CD4-positive, alpha-beta T cell treated with Interleukin-4 for 4 hours (primary cell): ENCODE results near the gene ROBO1.
"Not testable (repeated sequence)": the region's sequence is repeated elsewhere in the genome, so short reads cannot be mapped to it uniquely, and the experiment has no call there.

Source experiments
- DNase-seq: peaks from one replicate; pipeline ENCODE4 v3.0.0-alpha.2; 2020

The ROBO1 gene

GRCh38 chr3:78762121-78762520, 1005.7 kb downstream of the ROBO1 start:
- DNase-seq, result no peak

- no peak for DNase-seq
These were observed 1006.7 kb downstream of the ROBO1 start for GRCh38 chr3:78761126-78761525.

GRCh38 chr3:78757731-78758130, 1010.1 kb downstream of the ROBO1 start:
- no peak for DNase-seq

GRCh38 chr3:78754066-78754743, 1013.6 kb downstream of the ROBO1 start:
- no peak for DNase-seq

DNA sequence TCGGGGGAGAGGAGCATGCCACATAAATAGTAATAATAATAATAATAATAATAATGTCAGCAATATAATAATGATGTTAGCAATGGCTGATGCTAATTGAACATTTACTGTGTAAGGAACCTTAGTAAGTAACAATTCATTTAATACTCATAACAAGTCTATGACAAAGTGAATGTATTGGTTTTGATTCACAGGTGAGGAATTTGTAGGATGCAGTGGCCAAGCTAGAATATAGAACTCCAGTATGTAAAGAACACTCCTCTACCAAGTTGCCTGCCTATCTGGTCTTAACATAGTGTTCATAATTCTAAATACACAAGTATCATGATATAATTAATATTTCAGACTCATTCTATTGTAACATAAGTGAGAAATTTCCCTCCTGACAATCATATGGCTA, 1016.5 kb downstream of the ROBO1 start:
- DNase-seq, result no peak

GRCh38 chr3:78750291-78750690, 1017.5 kb downstream of the ROBO1 start:
- DNase-seq, result not testable (repeated sequence)

DNA sequence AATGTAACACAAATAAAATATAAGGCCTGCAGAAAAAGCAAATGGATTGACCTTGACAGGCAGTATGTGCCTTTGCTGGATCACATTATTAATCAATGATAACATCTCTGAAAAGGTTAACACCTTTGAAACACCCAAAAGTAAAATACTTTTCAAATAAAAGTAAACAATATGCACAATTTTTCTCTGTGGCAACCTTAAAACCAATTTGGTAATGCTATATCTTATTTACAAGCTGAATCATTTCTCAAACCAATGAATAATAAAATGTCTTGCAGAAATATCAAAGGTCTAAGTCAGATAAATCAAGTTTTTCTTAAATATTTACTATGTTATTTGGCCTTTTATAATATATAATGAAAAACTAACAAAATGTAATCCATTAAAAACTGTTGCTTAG, 1018.7 kb downstream of the ROBO1 start:
- DNase-seq, result no peak

DNA sequence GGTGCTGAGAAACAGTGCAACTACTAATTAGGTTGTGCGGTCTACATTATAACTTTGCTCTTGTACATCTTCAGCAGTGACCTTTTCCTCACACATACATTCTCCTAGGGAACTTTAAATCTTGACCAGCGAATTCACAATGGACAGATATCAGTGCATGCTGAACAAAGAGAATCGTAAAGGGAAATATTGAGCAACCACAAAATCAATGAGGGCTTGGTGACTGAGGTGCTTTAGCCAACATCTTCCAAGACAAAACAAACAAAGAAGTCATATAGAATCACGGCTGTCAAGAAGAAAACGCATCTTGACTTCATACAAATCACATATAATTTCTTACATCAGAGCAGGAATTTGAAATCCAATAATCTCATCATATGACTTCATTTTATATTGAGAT, 1022.0 kb downstream of the ROBO1 start:
- DNase-seq, result no peak

GRCh38 chr3:78742491-78742890, 1025.3 kb downstream of the ROBO1 start:
- DNase-seq, result no peak

DNA sequence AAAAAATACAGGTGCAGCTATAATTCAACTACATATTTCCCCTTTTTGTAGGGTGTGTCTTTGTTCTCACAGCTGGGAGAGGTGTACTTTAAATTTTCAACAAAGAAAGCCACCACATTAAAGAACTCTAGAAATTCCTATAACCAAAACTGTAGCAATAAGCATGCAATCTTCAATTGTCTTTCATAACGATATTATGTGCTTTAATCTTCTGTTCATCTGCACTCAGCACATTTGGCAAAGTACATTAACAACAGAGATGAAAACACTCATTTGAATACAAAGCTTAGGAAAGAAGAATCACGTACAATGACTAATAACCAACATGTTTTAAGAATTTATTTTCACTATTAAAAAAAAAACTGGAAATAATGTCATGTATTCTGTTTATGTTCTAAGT, 1025.8 kb downstream of the ROBO1 start:
- no peak for DNase-seq

GRCh38 chr3:78741066-78741645, 1026.6 kb downstream of the ROBO1 start:
- DNase-seq, result no peak

- DNase-seq, result no peak
These were observed 1029.0 kb downstream of the ROBO1 start for GRCh38 chr3:78738833-78739232.

DNA sequence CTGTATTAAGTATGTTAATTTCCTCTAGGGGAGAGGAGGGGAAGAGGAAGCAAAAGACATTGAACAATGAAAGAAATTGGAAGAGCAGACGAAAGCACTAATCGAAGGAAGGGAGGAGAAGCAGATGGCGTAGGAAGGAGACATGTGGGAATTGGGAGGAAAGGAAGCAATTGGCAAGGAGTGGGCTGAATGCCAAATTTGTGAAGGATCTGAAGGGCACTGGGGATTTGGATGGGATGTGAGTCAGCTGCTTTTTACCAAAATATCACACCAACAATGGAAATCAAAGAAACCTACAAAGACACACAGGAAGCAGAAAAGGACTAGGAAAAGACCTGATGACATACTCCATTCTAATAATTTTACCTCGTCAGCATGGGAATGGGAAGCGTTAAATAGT, 1029.8 kb downstream of the ROBO1 start:
- DNase-seq, result no peak

GRCh38 chr3:78736863-78737262, 1030.9 kb downstream of the ROBO1 start:
- no peak for DNase-seq

DNA sequence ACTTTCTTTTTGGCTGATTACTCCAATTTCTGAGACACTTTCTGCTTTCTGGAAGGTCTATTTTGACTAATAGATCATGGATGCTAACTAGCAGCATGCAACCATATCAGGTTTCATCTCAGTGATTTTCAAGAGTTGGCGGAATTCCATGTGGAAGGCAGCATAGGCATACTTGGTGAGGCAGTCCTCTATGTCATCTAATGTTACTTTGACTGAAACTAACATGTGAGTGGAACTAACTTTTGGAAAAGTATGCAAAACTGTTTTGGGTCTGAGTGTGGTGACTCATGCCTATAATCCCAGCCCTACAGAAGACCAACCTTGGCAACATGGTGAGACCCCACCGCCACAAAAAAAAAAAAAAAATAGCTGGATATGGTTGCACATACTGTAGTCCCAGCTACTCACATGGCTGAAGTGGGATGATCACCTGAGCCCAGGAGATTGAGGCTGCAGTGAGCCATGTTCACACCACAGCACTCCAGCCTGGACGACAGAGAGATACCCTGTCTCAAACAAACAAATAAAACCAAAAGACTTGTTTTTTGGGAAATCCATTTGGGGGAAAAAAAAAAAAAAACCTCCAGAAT, 1033.7 kb downstream of the ROBO1 start:
- DNase-seq, result no peak

- DNase-seq, result no peak
These were observed 1034.9 kb downstream of the ROBO1 start for GRCh38 chr3:78732893-78733292.

DNA sequence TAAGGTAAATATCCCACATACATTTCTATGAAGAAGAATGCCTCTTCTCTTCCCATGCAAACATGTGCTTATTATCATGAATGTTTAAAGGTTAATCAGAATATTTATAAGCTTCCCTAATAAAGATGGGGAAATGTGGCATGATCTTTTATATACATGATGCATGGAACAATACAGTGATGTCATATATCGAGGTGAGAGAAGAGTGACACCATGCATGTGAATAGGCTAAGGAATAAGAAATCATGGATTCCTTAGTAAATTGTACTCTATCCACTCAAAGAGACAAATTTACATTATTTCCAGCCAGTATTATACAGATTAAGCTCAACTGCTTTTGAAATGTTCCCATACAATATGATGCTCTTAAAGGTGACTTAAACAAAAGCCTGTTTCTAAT, 1035.3 kb downstream of the ROBO1 start:
- no peak for DNase-seq

- DNase-seq, result no peak
These were observed 1037.9 kb downstream of the ROBO1 start for GRCh38 chr3:78729946-78730345.

DNA sequence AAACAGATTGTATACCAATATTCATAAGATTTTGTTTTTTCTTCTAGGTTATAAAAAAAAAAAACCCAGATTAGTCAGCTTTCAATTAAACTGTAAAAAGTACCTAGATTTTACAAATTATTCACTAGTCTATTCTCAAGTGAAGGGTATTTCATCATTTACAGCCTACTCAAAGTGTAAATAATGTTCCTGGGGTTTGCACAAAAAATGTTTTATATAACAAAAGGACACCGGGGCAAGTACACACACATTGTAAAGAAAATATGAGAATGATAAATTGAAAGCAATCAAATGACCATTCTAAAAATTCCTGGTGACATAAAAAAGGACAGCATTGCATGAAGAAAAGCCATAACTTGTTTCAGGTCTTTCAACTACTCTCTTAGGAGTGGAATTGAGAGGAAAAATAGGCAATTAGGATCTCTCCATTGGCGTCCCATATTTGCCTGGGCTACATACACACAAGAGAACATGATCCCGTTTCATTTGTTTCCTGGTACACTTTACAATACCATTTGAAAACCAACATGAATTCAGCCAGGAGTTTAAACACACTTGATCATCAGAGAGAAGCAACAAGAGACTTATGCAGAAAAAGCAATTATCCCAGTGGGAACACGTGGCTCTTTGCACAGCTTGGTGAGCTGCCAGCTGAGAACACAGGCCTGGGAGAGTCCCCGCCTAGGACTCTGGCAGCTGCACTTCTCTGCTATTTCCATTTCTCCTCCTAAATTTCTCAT, 1039.2 kb downstream of the ROBO1 start:
- no peak for DNase-seq

DNA sequence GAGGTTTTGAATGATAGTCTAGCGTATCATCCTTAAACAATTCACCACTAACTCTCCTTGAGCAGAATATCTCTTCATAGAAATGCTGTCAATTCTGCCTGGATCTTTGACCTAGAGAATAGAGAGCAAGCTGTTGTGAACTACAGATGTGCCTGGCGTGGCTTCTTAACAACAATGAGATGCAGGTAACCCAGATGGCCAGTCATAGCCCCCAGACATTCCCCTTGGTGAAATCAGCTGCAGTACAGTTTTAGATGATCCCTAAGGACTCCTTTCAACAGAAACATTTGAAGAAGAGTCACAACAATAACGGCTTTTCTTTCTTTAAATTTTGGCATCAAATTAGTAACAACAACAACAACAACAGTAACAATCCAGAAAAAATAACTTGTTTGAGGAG, 1041.3 kb downstream of the ROBO1 start:
- DNase-seq, result no peak

- DNase-seq, result no peak
These were observed 1042.0 kb downstream of the ROBO1 start for GRCh38 chr3:78725703-78726246.

DNA sequence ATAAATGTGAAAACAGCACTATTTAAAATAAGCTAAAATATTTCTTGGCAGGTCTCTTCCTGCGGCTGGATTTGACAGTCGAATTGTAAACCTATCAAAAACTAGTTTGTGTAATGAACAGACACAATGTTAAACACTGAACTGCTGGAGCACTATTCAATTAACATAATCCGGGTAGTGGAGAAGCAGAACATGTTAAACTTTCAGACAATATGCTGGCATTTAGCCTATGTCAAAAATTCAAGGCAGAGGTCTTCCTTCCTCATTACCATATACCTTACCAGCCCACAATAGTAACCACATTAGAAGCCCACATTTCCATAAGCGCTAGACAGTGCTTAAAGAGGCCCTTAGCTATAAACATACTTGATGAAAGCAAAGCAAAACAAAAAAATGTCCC, 1042.9 kb downstream of the ROBO1 start:
- DNase-seq, result no peak

DNA sequence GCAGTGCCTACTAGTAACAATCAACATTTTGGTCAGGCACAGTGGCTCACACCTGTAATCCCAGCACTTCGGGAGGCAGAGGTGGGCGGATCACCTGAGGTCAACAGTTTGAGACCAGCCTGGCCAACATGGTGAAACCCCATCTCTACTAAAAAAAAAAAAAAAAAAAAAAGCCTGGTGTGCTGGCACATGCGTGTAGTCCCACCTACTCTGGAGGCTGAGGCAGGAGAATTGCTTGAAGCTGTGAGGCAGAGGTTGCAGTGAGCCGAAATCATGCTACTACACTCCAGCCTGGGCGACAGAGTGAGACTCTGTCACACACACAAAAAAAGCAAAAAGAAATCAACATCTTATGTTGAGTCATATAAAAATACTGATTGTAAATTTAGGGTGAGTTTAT, 1043.4 kb downstream of the ROBO1 start:
- not testable (repeated sequence) for DNase-seq
